Activated effector memory CD4-positive, alpha-beta T cell treated with anti-CD3 and anti-CD28 coated beads, Interleukin-2, amount 50 U/mL, for 16 hours (primary cell): ENCODE results near the gene TMEM242.
A peak's percentile ranks its signal among the peaks of the same experiment; 100 is the strongest.
"Not testable (repeated sequence)": the region's sequence is repeated elsewhere in the genome, so short reads cannot be mapped to it uniquely, and the experiment has no call there.

Experiments
- DNase-seq: peaks from one replicate; pipeline ENCODE4 v3.0.0-alpha.2; 2020

TMEM242 gene

DNA sequence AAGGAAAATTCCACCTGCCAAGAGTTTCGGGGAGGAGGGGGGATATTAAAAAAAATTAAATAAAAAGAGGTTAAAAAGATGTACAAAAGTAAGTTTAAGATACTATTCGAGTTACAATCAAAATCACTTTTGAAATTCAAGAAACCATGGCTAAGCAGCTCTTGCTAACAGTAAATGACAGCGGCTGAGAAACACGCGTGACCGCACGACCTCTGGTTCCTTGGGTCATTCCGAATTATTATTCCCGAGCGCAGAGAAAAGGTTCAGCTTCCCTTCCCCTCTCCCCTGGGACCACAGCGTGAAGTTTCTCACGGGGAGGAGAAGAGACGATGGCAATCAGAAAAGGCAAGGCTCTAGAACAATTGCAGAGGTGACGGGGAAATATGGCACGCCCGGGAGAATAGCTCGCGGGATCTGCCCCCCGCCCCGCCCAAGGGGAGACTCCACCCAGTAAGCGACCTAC lies 496 bp downstream of the TMEM242 start:
- DNase-seq, result peak; percentile 93

DNA sequence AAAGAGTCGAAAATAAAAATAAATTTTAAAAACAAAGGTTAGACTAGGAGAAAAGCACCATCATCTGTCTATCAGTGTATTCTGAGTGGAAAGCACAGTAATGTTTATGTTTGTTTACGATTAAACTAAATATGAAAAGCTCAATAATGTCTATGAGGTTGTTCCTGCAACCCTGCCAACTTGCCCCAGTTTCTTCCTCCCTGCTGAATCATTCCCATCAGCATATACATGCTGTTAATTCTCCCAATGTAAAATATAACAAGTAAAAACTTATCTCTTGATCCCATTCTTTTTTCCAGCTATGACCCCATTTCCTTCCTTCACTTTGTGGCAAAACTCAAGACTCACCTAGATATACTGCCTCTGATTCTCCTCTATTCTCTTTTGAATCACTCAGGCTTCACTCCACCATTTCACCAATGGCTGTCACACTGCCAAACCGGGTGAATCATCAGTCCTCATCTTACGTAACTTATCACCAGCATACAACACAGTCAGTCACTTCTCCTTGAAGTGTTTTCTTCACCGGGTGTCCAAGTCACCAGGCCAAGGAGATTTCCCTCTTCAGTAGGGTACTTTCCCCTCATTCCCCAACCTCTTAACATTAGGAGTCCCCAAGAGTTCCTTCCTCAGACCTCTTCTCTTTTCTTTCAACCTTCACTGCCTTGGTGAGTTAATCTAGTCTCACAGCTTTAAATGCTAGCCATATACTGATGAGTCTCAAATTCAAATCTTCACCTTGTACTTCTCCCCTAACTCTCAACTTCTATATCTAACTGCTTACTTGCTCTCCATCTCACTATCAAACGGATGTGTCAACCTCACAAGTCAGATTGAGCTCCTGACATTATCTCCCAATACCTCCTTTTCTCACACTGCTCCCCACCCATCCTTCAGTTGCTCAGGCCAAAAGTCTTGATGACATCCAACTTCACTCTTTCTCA lies 6.2 kb downstream of the TMEM242 start:
- DNase-seq, result no peak

- no peak for DNase-seq
Measured at GRCh38 chr6:157314705-157315321, 8.5 kb downstream of the TMEM242 start.

DNA sequence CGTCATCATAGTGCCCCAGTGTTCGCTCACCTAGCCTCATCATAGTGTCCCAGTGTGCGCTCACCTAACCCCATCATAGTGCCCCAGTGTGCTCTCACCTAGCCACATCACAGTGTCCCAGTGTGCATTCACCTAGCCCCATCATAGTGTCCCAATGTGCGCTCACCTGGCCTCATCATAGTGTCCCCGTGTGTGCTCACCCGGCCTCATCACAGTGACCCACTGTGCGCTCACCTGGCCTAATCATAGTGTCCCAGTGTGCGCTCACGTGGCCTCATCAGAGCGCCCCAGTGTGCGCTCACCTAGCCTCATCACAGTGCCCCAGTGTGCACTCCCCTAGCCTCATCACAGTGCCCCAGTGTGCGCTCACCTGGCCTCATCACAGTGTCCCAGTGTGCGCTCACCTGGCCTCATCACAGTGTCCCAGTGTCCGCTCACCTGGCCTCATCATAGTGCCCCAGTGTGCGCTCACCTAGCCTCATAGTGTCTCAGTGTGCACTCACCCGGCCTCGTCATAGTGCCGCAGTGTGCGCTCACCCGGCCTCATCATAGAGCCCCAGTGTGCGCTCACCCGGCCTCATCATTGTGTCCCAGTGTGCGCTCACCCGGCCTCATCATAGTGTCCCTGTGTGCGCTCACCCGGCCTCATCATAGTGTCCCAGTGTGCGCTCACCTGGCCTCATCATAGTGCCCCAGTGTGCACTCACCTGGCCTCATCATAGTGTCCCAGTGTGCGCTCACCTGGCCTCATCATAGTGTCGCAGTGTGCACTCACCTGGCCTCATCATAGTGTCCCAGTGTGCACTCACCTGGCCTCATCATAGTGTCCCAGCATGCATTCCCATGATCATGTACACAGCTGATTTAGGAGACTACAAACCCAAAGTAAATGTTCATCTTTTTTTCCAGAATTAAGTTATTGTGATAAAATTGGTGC lies 9.5 kb downstream of the TMEM242 start:
- no peak for DNase-seq

GRCh38 chr6:157312757-157313156 lies 10.6 kb downstream of the TMEM242 start:
- no peak for DNase-seq

DNA sequence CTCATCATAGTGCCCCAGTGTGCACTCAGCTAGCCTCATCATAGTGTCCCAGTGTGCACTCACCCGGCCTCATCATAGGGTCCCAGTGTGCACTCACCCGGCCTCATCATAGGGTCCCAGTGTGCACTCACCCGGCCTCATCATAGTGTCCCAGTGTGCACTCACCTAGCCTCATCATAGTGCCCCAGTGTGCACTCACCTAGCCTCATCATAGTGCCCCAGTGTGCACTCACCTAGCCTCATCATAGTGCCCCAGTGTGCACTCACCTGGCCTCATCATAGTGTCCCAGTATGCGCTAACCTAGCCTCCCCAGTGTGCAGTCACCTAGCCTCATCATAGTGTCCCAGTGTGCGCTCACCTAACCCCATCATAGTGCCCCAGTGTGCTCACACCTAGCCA lies 12.6 kb downstream of the TMEM242 start:
- not testable (repeated sequence) for DNase-seq

- DNase-seq, result no peak
Measured at GRCh38 chr6:157307661-157308060, 15.7 kb downstream of the TMEM242 start.

- DNase-seq, result no peak
Measured at GRCh38 chr6:157305670-157306653, 17.4 kb downstream of the TMEM242 start.

DNA sequence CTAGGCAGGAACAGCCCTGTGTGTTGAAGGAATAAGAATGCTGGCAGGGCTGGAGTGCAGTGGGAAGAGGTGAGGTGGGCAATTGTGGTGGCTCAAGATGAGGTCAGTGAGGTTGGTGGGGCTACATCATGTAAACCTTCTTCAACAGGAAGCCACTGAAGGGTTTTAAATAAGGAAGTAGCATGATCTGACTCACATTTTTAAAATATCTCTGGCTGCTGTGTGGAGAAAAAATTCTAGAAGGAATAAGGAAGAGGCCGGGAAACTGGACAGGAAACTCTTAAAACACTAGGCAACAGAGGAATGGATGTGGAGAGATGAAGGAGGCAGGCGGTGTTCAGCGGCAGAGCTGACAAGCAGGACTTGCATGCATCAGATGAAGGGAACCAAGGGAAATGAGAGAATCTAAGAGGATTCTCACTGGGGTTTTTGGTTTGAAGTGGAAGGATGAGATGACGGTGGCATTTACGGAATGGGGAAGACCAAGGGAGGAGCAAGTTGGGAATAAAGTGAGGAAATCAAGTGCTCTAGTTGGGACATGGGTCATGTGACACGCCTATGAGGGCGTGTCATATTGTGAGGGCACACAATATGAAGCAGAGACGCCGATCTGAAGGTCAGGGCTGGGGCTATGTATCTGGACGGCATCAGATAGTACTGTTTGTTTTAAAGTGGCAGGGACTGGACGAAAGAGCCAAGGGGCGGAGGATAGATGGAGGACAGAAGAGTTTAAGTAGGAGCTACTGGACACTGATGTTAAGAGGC lies 18.2 kb downstream of the TMEM242 start:
- no peak for DNase-seq

- no peak for DNase-seq
Measured at GRCh38 chr6:157302736-157303135, 20.6 kb downstream of the TMEM242 start.

DNA sequence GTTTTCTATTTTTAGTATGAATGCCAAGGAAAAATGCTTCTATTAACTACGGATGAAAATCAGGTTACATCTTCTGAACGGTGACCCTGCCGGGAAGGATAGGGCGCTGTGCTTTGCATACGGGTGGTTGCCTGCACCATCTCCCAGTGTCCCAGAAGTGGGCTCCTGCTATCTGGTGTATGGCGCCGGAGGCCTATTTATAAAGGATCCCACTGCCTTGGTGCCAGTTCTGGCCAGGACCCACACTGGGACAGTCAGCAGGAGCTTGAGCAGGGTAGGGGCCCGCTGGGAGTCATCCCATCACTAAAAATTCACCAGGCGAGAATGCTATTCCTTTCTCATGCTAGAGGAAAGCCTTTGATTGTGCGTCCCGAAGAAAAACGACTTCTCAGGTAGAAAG lies 22.9 kb downstream of the TMEM242 start:
- no peak for DNase-seq

- DNase-seq, result no peak
Measured at GRCh38 chr6:157300006-157300405, 23.3 kb downstream of the TMEM242 start.

DNA sequence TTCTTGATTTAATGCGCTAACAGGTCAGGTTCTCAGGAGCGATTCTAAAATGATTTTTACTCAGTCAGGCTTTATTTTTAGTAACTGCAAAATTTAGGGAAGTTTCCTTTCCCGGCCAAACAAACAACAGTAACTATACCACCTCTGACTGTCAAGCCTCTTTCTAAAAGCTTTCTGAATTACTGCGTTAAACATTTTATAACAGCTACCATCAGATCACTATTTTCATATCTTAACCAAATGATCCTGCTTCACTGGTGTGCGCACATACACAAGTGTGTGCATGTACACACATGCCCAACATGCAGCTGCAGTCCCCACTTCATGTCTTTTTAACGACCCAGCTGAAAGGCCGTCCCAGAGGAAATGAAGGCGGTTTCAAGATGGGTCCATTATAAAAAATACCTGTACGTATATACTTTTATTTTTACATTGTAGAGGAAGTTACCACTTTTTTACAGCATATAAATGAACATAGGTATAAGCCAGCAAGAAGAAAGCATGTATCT lies 25.0 kb downstream of the TMEM242 start:
- DNase-seq, result no peak

DNA sequence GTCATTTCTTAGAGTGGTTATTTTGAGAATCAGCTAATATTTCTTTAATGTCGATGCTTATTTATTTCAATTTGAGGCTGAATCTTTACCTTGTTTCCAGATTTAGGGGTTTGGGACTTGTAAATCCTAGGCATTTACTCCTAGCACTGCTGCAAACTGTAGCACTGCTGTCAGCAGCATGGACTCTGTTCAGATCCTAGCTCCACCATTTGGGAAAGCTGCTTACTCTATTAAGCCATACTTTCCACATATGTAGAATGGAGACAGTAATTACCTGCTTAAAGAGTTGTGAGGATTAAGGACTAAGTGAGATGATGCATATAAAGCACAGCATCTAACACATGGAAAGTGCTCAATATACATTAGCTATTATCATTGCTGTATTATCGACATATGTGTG lies 28.7 kb downstream of the TMEM242 start:
- no peak for DNase-seq

DNA sequence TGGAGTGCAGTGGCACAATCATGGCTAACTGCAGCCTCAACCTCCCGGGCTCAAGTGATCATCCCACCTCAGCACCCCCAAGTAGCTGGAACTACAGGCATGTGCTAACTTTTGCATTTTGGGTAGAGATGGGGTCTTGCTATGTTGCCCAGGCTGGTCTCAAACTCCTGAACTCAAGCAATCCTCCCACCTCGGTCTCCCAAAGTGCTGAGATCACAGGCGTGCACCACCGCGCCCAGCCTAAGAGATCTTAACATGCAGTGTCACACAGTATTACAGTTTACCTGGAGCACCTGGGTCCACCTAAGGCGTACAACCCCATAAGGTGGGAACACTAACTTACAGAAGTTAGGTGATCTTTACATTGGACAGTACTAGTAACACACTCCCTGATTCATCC lies 29.5 kb downstream of the TMEM242 start:
- DNase-seq, result no peak

DNA sequence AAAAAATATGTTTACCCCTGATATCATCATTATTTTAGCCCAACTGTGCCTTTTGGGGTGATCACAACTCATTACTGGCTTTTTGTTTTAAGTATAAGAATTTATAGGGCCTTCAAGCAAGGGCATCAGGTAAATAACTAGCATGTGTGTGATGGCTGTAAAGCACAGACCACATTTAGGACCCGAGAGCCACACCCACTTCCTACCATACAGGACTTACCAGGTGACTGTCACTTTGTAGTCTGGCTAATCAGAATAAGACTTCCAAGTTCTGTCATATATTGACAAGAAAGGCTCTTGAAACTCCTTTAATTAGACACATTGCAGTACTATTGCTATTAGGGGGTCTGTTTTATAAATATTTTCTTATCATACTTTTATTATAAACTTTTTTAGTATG lies 31.1 kb downstream of the TMEM242 start:
- no peak for DNase-seq

- no peak for DNase-seq
Measured at GRCh38 chr6:157291356-157291755, 32.0 kb downstream of the TMEM242 start.

GRCh38 chr6:157290797-157291196 lies 32.5 kb downstream of the TMEM242 start:
- no peak for DNase-seq

DNA sequence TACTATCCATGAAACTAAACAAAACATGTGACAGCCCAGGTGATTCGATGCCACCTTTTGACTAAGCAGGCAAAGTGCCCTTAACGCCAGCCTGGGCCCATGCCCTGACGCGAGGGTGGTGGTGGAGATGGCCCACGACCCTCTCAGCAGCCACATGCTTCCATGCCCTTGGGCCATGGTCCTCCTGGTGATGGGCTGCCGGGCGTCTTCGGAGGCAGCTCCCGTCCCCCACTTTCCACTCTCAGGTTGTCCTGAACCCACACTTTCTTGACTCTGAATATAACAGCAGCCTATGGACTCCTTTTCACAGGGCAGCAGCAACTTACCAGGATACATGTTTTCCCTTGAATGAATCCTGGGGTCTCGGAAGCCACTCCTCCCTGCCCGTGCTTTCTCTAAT lies 33.6 kb downstream of the TMEM242 start:
- DNase-seq, result peak; percentile 27

DNA sequence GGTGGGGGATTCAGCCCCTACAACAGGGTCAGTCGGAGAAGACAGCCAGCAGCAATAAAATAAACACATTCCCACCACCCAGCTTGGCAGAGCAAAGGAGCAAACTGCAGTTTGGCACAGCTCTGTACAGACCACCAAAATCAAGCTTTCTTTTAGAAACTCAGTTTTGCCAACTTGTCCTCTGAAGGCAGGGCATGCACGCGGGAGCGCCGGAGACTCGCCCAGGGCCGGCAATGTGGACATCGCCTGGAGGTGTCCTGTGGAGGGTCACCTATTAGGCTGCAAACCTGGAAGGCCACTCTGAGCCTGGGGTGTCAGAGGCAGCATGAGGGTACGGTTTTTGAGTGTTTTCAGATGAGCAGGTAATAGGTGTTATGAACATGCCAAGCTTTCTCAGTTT lies 34.7 kb downstream of the TMEM242 start:
- peak; percentile 57 for DNase-seq

DNA sequence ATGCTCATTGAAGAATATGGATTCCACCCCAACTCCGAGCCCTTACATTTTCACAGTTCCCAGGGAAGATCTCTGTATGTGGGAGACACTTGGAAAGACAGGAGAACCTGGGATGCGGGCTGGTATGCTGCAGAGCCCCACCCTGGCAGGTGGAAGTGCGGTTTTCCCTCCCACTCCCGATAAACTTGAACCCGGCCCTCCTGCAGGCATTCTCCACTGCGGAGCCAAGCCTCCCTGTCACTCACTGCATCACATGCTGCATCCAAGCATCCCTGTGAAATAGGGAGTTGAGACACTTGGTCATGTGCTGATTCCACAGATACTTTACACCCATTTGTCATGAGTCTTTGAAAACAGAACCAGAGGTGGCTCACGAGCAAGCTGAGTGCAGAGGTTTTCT lies 35.4 kb downstream of the TMEM242 start:
- peak; percentile 17 for DNase-seq
